Osteoblast (primary cell): Measurements from ENCODE around the gene LCNL1. TPM values are rescaled to one million over a fixed set of nuclear protein-coding genes. Genes with fewer than 3 reads are reported as not detected.

ENCODE experiments used
- DNase-seq: peaks from one replicate; pipeline ENCODE4 v3.0.0; 2011; ENCODE audit warnings: low spot score, mixed read lengths; ENCODE audit not compliant: insufficient read length; ENCODE audit errors: missing footprints
- H2AFZ ChIP-seq: 2 replicates; pipeline ENCODE4 v1.6.0; 2011; ENCODE audit warnings: mild to moderate bottlenecking, low read length
- H3K27ac ChIP-seq: 2 replicates; pipeline ENCODE4 v1.5.1; 2011; ENCODE audit warnings: mild to moderate bottlenecking, low read depth, low read length, moderate library complexity
- H3K27me3 ChIP-seq: 2 replicates; pipeline ENCODE4 v1.6.0; 2012; ENCODE audit warnings: mild to moderate bottlenecking, control low read depth, inconsistent platforms, low read length, moderate library complexity; ENCODE audit not compliant: insufficient read depth
- H3K36me3 ChIP-seq: 2 replicates; pipeline ENCODE4 v1.5.1; 2011; ENCODE audit warnings: mild to moderate bottlenecking, low read length, control low read depth, moderate library complexity; ENCODE audit not compliant: insufficient read depth
- H3K4me1 ChIP-seq: 2 replicates; pipeline ENCODE4 v1.5.1; 2011; ENCODE audit warnings: mild to moderate bottlenecking, low read length, control low read depth, moderate library complexity; ENCODE audit not compliant: insufficient read depth
- H3K4me2 ChIP-seq: 2 replicates; pipeline ENCODE4 v1.6.0; 2011; ENCODE audit warnings: mild to moderate bottlenecking, low read length; ENCODE audit not compliant: insufficient read depth
- H3K4me3 ChIP-seq: fragments of 200-600 bp; sonication (generic); 3 replicates; pipeline ENCODE4 v1.5.1; 2012; ENCODE audit warnings: mild to moderate bottlenecking, low read length, inconsistent platforms; ENCODE audit not compliant: insufficient read depth
- H3K79me2 ChIP-seq: 2 replicates; pipeline ENCODE4 v1.6.0; 2012; ENCODE audit warnings: mild to moderate bottlenecking, low read length, control low read depth, inconsistent platforms; ENCODE audit not compliant: insufficient read depth
- H3K9me3 ChIP-seq: 2 replicates; pipeline ENCODE4 v1.5.1; 2011; ENCODE audit warnings: low read depth, low read length, control low read depth
- H4K20me1 ChIP-seq: 2 replicates; pipeline ENCODE4 v1.6.0; 2012; ENCODE audit warnings: mild to moderate bottlenecking, low read length, control low read depth; ENCODE audit not compliant: insufficient read depth
- CTCF ChIP-seq: IDR thresholded peaks from 2 replicates; pipeline ENCODE4 v1.5.1; 2011; ENCODE audit warnings: mild to moderate bottlenecking, low read depth, low read length, moderate library complexity; ENCODE audit errors: extremely low read depth
- total RNA-seq: library from RNA; depleted of rRNA; stranded (reverse); fragments of >200 nt; gene quantifications from 2 replicates; pipeline ENCODE4 v1.2.3, GENCODE V29; 2012

The LCNL1 gene
- total RNA-seq, 1 donor: 5.4 TPM

GRCh38 chr9:136951541-136952320, 31.1 kb upstream of the LCNL1 start, which contains the start of gene LCN12:
Gene LCN12, plus strand, starts transcription at chr9:136952273. Its CDS starts 55 bp downstream, at chr9:136952328.
- H3K4me1 ChIP-seq: peaks cover 8% of the 10 kb centered on the region
- no peaks in the 10 kb centered on the region for H3K27me3 ChIP-seq
- no peak within 1 kb of the TSS for H3K27ac ChIP-seq
- no peak within 1 kb of the TSS for H3K4me2 ChIP-seq
- no peaks in the 10 kb centered on the region for H3K36me3 ChIP-seq
- H2AFZ ChIP-seq: no peak within 1 kb of the TSS
- H3K79me2 ChIP-seq: no peaks in the 10 kb centered on the region
- H3K4me3 ChIP-seq: no peak within 1 kb of the TSS
- no peak for TF ChIP-seq CTCF
- DNase-seq: peak; percentile 76
- no peaks in the 10 kb centered on the region for H3K9me3 ChIP-seq
- no peaks in the 10 kb centered on the region for H4K20me1 ChIP-seq

- H3K4me1 ChIP-seq: peaks cover 8% of the 10 kb centered on the region
- H3K4me3 ChIP-seq: no peak overlapping the region
- H3K27ac ChIP-seq: no peak overlapping the region
- peak; percentile 90 for DNase-seq
- H3K27me3 ChIP-seq: no peaks in the 10 kb centered on the region
- H3K4me2 ChIP-seq: no peak overlapping the region
- H3K36me3 ChIP-seq: no peaks in the 10 kb centered on the region
- no peak for TF ChIP-seq CTCF
- H4K20me1 ChIP-seq: no peaks in the 10 kb centered on the region
- H3K9me3 ChIP-seq: no peaks in the 10 kb centered on the region
- H2AFZ ChIP-seq: no peak overlapping the region
- no peaks in the 10 kb centered on the region for H3K79me2 ChIP-seq
These were observed 30.4 kb upstream of the LCNL1 start for GRCh38 chr9:136952321-136952850.

GRCh38 chr9:136952876-136953770, 29.7 kb upstream of the LCNL1 start:
- no peak for TF ChIP-seq CTCF

More at GRCh38 chr9:136952876-136953770, 29.7 kb upstream of the LCNL1 start:
- Histone ChIP-seq H3K27me3 (no peaks in the 10 kb centered on the region), H3K27ac (no peak overlapping the region), H3K4me3 (no peak overlapping the region), H3K4me2 (no peak overlapping the region), H4K20me1 (no peaks in the 10 kb centered on the region), H3K36me3 (no peaks in the 10 kb centered on the region), H3K9me3 (no peaks in the 10 kb centered on the region), H3K79me2 (no peaks in the 10 kb centered on the region), H3K4me1 (peaks cover 6% of the 10 kb centered on the region), H2AFZ (no peak overlapping the region)
- peak; percentile 83 for DNase-seq
